ENCODE data around the gene NOTUM.

NOTUM gene

GRCh38 chr17:81935709-81936084, 25.3 kb downstream of the NOTUM start:
- no peak for DNase-seq (ENCODE audit: low spot score)

GRCh38 chr17:81934850-81935708, 25.9 kb downstream of the NOTUM start:
- DNase-seq (ENCODE audit: low spot score), result no peak

GRCh38 chr17:81934098-81934757, 26.8 kb downstream of the NOTUM start:
- DNase-seq (ENCODE audit: low spot score), result no peak

- DNase-seq (ENCODE audit: low spot score), result no peak
Measured at GRCh38 chr17:81933178-81933699, 27.7 kb downstream of the NOTUM start.

- DNase-seq (ENCODE audit: low spot score), result no peak
Measured at GRCh38 chr17:81932333-81932983, 28.5 kb downstream of the NOTUM start.

GRCh38 chr17:81931557-81932332, 29.2 kb downstream of the NOTUM start:
- DNase-seq (ENCODE audit: low spot score), result no peak

- no peak for DNase-seq (ENCODE audit: low spot score)
Measured at GRCh38 chr17:81931189-81931556, 29.8 kb downstream of the NOTUM start.

GRCh38 chr17:81930142-81931125, 30.6 kb downstream of the NOTUM start:
- no peak for DNase-seq (ENCODE audit: low spot score)

GRCh38 chr17:81929253-81930141, 31.5 kb downstream of the NOTUM start:
- no peak for DNase-seq (ENCODE audit: low spot score)

GRCh38 chr17:81928544-81929252, 32.3 kb downstream of the NOTUM start:
- DNase-seq (ENCODE audit: low spot score), result no peak

GRCh38 chr17:81927653-81928543, 33.1 kb downstream of the NOTUM start, which contains the start of gene MAFG:
Gene MAFG, minus strand, starts transcription at chr17:81927735. Its CDS starts 4,550 bp downstream, at chr17:81923185.
- peak; percentile 96 for DNase-seq (ENCODE audit: low spot score)

- no peak for DNase-seq (ENCODE audit: low spot score)
Measured at GRCh38 chr17:81927152-81927652, 33.8 kb downstream of the NOTUM start.

GRCh38 chr17:81926451-81927151, 34.4 kb downstream of the NOTUM start:
- peak; percentile 69 for DNase-seq (ENCODE audit: low spot score)

GRCh38 chr17:81925860-81926450, 35.0 kb downstream of the NOTUM start:
- no peak for DNase-seq (ENCODE audit: low spot score)

- no peak for DNase-seq (ENCODE audit: low spot score)
Measured at GRCh38 chr17:81924557-81925532, 36.1 kb downstream of the NOTUM start.

All from Ammon's horn (tissue), 1 donor.